Measurements from ENCODE around the gene MB21D2.

Gene MB21D2

GRCh38 chr3:192890347-192891335 is 27.0 kb downstream of the MB21D2 start:
- DNase-seq (ENCODE audit: low read depth) = no peak

GRCh38 chr3:192889679-192890078 is 28.0 kb downstream of the MB21D2 start:
- no peak for DNase-seq (ENCODE audit: low read depth)

GRCh38 chr3:192888190-192888589 is 29.5 kb downstream of the MB21D2 start:
- no peak for DNase-seq (ENCODE audit: low read depth)

- DNase-seq (ENCODE audit: low read depth) = no peak
Measured at GRCh38 chr3:192887701-192888100, 30.0 kb downstream of the MB21D2 start.

- no peak for DNase-seq (ENCODE audit: low read depth)
Measured at GRCh38 chr3:192887047-192887446, 30.6 kb downstream of the MB21D2 start.

GRCh38 chr3:192884777-192885773 is 32.6 kb downstream of the MB21D2 start:
- no peak for DNase-seq (ENCODE audit: low read depth)

GRCh38 chr3:192883512-192883911 is 34.1 kb downstream of the MB21D2 start:
- DNase-seq (ENCODE audit: low read depth) = no peak

- no peak for DNase-seq (ENCODE audit: low read depth)
Measured at GRCh38 chr3:192881159-192881786, 36.4 kb downstream of the MB21D2 start.

GRCh38 chr3:192880313-192880712 is 37.3 kb downstream of the MB21D2 start:
- DNase-seq (ENCODE audit: low read depth) = no peak

- no peak for DNase-seq (ENCODE audit: low read depth)
Measured at GRCh38 chr3:192879346-192880031, 38.2 kb downstream of the MB21D2 start.

GRCh38 chr3:192875971-192876565 is 41.6 kb downstream of the MB21D2 start:
- DNase-seq (ENCODE audit: low read depth) = no peak

GRCh38 chr3:192870822-192871221 is 46.8 kb downstream of the MB21D2 start:
- DNase-seq (ENCODE audit: low read depth) = no peak

- DNase-seq (ENCODE audit: low read depth) = no peak
Measured at GRCh38 chr3:192869131-192870031, 48.3 kb downstream of the MB21D2 start.

- no peak for DNase-seq (ENCODE audit: low read depth)
Measured at GRCh38 chr3:192867645-192868044, 50.0 kb downstream of the MB21D2 start.

GRCh38 chr3:192866804-192867203 is 50.9 kb downstream of the MB21D2 start:
- DNase-seq (ENCODE audit: low read depth) = no peak

- DNase-seq (ENCODE audit: low read depth) = no peak
Measured at GRCh38 chr3:192864941-192865340, 52.7 kb downstream of the MB21D2 start.

GRCh38 chr3:192863091-192863420 is 54.6 kb downstream of the MB21D2 start:
- no peak for DNase-seq (ENCODE audit: low read depth)

GRCh38 chr3:192862408-192863090 is 55.1 kb downstream of the MB21D2 start:
- DNase-seq (ENCODE audit: low read depth) = no peak

GRCh38 chr3:192861972-192862371 is 55.7 kb downstream of the MB21D2 start:
- DNase-seq (ENCODE audit: low read depth) = no peak
